GM18499 (cell line): Measurements from ENCODE around the gene RPL10A.

Source experiments
- ATAC-seq: cut with Tn5 transposase; IDR thresholded peaks from one replicate; pipeline ENCODE4 v1.9.1; 2021; ENCODE audit warnings: moderate number of reproducible peaks; ENCODE audit not compliant: insufficient read depth, unreplicated experiment

Gene RPL10A

DNA sequence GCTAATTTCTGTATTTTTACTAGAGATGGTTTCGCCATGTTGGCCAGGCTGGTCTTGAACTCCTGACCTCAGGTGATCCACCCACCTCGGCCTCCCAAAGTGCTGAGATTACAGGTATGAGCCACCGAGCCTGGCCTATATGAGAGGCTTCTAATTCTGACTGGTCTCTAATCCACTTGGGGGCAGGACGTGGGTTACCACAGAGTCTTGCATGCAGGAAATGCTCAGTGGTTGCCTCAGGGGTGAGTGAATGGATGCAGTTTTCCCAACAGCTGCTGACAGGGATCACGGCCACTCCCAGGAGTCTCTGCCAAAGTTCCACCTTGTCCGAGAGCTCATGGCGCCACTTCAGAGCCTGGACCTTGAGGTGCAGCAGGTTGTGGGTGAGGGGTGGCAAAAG is 22.5 kb upstream of the RPL10A start:
- no peak for ATAC-seq

GRCh38 chr6:35448191-35448590 is 20.0 kb upstream of the RPL10A start:
- ATAC-seq, result no peak

DNA sequence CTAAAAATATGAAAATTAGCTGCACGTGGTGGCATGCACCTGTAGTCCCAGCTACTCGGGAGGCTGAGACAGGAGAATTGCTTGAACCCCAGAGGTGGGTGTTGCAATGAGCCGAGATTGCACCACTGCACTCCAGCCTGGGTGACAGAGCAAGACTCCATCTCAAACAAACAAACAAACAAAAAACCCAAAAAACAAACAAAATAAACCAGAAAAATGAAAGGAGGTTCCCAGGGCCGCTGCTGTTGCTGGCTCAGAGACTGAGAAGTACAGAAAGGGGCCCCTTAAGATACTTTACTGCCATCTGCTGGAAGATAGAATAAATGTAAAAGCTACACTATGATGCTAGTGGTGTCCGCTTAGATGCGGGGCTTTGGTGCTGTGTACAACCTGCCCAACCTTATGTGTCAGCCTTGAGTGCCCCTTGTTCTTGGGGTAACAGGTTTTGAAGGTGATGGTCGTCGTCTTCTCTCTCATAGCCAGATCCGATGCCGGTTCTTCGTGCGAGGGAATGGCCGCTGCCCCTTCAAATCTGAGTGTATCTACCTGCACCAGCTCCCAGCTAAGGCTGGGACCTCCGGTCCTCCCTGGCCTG is 18.8 kb upstream of the RPL10A start:
- ATAC-seq, result no peak

DNA sequence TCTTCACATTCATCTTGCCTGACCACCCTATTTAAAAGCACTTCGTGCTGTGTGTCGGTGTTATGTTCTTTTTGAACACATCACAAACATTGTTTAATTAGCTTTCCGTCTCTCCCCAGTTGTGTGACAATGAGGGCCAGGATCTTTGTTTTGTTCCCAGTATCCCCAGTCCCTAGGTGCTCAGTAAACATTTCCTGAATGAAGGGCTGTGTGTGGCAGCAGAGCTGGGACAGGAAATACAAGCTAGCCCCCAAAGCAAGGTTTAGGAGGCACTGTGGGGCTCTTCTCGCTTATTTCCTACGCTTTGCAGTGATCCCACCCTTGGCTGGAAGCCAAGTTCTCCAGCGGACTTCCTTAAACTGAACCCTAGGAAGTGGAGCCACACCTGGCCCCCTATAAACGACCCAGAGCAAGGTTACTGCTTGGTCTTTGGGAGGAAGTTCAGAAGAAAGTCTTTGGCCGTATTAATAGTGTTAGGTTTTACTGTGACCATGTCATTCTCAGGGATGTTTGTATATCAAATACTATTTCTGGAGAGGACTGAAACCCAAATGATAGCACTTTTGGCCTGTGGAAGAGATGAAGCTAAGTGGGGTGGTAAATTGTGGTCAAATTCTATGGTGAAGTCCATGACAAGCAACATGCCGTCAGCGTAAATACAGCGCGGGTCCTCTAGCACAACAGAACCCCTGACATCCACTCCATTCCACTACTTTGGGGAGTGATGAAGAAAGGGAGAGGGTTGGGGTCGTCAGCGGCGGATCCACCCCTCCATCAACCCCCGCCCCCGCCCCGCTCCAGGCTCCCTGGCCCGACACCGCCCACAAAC is 16.6 kb upstream of the RPL10A start:
- no peak for ATAC-seq

DNA sequence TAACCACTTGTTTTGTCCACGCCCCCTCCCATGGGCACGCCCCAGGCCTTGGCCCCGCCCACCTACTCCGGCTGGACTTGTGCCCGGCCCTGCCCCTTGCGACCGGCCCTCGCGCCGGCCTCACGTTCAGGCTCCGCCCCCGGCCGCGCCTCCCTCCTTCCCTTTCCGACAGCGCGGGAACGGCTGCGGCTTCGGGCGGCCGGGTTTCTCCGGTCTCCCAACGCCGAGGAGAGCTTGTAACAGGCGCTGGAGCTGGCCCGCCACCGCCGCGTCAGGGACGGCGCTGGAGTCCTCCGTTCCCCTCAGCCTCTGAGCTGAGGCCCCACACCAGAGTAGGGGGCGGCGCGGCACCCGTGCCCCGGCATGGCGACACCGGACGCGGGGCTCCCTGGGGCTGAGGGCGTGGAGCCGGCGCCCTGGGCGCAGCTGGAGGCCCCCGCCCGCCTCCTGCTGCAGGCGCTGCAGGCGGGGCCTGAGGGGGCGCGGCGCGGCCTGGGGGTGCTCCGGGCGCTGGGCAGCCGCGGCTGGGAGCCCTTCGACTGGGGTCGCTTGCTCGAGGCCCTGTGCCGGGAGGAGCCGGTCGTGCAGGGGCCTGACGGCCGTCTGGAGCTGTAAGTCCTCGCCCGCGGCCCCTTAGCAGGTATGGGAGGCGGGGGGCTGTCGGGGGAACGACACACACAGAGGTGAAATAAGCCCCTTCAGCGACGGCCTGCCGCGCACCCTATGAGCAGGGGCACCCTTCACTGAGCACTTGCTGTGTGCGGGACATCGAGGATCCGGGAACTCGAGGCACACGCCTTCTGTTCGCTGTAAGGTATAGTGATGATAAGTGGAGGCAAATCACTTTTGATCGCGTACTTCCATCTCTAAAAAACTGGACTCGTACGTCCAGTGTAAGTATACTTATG is 15.8 kb upstream of the RPL10A start, which contains the start of gene FANCE:
TSS of gene FANCE (plus strand) at position 156 of the 908 bp plus-strand sequence. CDS start at position 364, 208 bp downstream.
- peak; percentile 66 for ATAC-seq

DNA sequence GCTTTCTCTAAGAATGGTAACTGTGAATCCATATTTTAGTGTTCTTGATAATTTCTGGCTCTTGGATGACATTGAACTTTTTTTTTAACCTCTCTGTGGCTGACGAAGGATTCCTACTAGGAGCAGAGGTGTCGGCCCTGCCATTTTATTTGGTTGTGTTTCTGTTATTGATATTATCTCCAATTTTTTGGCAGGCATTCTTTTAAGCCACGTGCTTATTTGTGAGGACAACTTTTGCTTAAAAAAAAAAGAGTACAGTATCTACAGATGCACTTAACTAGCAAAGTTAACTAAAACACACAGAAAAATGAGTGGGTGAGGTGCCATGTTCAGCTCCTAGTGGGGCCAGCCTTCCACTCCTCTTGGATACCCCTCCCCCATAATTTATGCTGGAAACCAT is 15.0 kb upstream of the RPL10A start:
- no peak for ATAC-seq

DNA sequence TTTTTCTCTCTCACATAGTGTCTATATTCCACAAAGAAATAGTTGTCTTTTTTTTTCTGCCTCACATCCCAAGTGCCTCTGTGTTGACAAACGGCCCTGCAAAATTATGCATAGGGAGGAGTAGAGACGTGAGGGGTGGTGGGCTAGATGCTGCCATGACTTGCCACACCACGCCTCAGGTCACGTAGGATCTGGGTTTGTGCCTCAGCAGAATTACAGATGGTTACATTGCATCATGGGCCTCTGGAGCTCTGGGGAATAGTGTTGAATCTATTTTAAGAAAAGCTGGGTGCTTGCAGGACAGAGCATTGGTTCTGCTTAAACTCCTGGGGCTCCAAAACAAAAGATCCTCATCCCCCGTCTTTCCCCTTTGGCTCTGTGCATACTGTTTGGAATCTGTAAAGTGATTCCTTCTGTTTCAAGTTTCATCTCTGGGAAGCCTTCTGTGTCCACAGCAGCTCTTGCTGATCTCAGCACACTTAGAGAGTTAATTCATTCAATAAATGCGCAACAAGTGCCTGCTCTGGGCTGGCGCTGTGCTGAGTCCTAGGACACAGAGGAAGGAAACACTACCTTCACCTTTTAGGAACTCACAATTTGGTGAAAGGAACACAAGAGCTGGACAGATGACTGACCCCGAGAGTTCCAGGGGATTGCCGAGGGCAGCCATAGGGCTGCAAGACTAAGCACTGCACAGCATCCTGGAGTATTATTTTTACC is 13.7 kb upstream of the RPL10A start:
- no peak for ATAC-seq

DNA sequence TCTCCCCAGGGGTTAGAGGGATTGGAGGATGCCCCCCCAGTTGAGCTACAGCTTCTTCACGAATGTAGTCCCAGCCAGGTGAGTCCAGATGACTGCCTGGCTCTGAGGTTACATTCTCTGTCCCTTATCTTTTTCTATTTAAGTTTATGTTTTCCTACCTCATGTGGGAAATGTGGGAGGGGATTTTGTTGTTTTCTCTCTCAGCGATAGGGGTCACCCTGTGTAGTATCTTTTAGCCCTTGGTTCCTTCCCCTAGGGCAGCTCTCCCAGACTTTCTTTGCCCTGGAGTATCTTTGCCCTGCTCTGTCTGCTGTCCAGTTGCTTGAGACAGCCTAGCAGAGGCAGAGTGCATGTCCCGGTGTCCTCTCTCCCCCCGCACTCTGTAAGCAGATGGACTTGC is 10.3 kb upstream of the RPL10A start:
- no peak for ATAC-seq

GRCh38 chr6:35461270-35461669 is 6.9 kb upstream of the RPL10A start:
- no peak for ATAC-seq

- ATAC-seq, result no peak
These were observed 4.9 kb upstream of the RPL10A start for GRCh38 chr6:35463292-35463691.

DNA sequence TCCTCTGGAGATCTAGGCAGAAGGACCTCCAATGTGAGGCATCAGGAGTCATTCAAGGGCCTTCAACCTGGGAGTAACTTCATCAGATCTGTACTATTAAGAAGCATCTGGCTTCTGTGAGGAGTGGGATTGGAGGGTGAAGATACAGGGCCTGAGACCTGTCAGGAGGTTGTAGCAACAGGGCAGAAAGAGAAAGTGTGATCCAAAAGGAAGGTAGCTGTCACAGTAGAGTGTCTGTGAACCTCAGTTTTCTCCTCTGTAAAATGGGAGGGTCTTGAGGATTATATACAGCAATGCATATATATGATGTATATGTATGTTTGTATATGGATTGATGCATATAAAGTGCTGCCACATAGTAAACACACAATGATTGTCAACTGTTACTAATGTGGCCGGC is 2.6 kb upstream of the RPL10A start:
- ATAC-seq, result no peak

DNA sequence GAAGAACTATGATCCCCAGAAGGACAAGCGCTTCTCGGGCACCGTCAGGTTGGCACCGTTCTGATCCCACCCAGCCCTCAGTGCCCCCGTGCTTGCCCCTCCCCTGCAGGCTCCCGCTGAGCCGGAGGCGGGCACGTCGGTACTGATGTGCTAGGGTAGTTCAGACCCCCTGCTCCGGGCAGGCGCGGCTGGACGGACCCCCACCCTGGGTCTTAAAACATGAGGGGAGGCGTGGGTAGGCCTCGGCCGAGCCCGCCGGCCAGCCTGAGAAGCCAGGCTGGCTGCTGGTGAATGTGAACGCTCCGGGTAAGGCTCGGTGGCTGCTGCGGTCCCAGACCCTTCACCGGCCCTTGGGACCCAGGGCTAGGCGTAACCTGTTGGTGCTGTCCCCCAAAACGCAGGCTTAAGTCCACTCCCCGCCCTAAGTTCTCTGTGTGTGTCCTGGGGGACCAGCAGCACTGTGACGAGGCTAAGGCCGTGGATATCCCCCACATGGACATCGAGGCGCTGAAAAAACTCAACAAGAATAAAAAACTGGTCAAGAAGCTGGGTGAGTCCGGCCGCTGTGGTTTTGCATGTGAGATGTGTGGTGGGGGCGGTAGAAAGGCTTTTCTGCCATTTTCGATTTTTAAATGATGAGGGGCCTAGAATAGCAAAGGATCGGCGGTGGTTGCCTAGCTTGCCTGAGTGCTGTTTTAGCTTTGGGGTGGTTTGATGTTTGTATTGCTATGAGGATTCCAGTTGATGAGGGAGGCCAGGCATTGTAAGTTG is 964 bp downstream of the RPL10A start:
- ATAC-seq, result no peak

DNA sequence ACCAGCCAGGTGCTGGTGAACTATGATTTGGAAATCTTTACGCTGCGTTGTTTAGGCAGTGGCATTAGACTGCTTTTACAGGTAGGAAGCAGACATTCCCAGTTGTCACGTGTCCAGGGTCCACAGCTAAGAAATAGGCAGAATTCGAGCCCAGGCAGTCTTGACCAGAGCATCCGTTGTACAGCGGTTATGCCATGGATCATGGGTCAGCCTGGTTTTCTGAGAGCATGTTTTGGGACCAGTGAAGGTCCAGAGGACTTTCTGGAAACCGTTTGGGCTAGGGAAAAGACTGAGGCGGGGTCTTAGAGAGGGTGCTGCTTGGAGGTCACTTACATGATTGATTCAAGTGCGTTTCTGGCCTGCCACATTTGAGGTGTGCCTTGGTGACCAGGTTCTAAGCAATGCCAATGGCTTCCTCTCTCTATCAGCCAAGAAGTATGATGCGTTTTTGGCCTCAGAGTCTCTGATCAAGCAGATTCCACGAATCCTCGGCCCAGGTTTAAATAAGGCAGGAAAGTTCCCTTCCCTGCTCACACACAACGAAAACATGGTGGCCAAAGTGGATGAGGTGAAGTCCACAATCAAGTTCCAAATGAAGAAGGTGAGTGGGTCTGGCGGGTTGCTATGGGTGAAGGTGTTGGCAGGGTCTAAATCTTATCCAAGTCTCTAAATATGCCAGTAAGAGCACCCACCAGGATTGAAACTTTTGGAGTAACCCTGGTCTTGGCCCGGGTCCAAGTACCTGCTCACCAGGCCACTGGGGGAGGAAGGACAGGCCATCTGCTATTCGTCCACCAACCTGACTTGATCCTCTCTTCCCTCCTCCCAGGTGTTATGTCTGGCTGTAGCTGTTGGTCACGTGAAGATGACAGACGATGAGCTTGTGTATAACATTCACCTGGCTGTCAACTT is 1.8 kb downstream of the RPL10A start:
- no peak for ATAC-seq

GRCh38 chr6:35470663-35471120 is 2.5 kb downstream of the RPL10A start:
- ATAC-seq, result no peak

GRCh38 chr6:35471836-35472345 is 3.7 kb downstream of the RPL10A start:
- ATAC-seq, result no peak

- no peak for ATAC-seq
These were observed 5.1 kb downstream of the RPL10A start for GRCh38 chr6:35473075-35473849.

GRCh38 chr6:35473850-35474130 is 5.6 kb downstream of the RPL10A start:
- no peak for ATAC-seq
